Measurements from ENCODE around the gene OTULINL. TPM values are rescaled to one million over a fixed set of nuclear protein-coding genes. Genes with fewer than 3 reads are reported as not detected.

Gene OTULINL
- total RNA-seq, 1 donor from 2014 or later = 10.6 TPM

DNA sequence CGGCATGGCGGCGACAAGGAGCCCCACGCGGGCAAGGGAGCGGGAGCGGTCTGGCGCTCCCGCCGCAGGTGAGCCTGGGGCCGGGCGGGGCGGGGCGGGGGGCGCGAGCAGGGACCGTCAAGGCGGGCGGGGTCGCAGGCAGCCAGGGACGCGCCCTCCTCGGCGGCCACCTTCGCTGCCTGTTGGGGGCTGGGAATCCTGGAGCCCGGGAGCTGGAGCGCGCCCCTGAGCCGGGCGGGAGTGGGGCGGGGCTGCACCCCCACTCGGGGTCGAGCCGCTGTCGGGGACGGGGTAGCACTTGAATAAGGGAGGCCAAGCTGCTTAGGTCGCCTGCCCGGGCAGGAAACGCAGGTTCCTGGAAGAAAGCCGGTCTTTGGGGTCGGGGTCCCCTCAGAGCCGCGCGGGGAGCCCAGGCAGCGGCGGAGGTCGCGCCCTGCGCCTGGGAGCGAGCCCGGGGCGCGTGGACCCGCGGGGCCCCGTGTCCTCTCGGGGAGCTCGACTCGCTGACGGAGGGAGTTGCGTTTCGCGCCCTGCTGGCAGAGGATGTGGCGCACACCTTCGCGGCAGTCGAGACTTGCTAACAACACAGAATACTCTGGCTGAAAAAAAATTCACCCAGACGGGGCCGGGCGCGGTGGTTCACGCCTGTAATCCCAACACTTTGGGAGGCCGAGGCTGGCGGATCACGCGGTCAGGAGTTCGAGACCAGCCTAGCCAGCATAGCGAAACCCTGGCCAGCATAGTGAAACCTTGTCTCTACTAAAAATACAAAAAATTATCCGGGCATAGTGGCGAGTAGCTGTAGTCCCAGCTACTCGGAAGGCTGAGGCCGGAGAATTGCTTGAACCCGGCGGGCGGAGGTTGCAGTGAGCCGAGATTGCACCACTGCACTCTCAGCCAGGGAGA, 552 bp downstream of the OTULINL start:
- no peak overlapping the region for H3K9ac ChIP-seq
- H4K20me1 ChIP-seq (ENCODE audit: low read depth) = no peaks in the 10 kb centered on the region
- no peaks in the 10 kb centered on the region for H3K36me3 ChIP-seq
- Mint-ChIP-seq H3K9me3 (peaks cover 5% of the 10 kb centered on the region), H3K27ac (no peak overlapping the region), H3K4me3 (peak overlapping the region; percentile 85), H3K36me3 (no peaks in the 10 kb centered on the region), H3K4me1 (peaks cover 7% of the 10 kb centered on the region), H3K27me3 (ENCODE audit: insufficient read depth, low read depth) (peaks cover 21% of the 10 kb centered on the region)
- no peaks in the 10 kb centered on the region for H3K79me2 ChIP-seq (ENCODE audit: low read depth)
- H3K4me1 ChIP-seq = peaks cover 5% of the 10 kb centered on the region
- H3K27ac ChIP-seq = no peak overlapping the region
- H3K27me3 ChIP-seq = peaks cover 52% of the 10 kb centered on the region
- TF ChIP-seq, protein P1, sequence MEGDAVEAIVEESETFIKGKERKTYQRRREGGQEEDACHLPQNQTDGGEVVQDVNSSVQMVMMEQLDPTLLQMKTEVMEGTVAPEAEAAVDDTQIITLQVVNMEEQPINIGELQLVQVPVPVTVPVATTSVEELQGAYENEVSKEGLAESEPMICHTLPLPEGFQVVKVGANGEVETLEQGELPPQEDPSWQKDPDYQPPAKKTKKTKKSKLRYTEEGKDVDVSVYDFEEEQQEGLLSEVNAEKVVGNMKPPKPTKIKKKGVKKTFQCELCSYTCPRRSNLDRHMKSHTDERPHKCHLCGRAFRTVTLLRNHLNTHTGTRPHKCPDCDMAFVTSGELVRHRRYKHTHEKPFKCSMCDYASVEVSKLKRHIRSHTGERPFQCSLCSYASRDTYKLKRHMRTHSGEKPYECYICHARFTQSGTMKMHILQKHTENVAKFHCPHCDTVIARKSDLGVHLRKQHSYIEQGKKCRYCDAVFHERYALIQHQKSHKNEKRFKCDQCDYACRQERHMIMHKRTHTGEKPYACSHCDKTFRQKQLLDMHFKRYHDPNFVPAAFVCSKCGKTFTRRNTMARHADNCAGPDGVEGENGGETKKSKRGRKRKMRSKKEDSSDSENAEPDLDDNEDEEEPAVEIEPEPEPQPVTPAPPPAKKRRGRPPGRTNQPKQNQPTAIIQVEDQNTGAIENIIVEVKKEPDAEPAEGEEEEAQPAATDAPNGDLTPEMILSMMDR (IDR thresholded peaks at IDR 0.05) = peak; percentile 32
- no peak for TF ChIP-seq EZH2phosphoT487 (IDR thresholded peaks at IDR 0.05)
- peak overlapping the region; percentile 82 for H3K4me3 ChIP-seq
- H3F3A ChIP-seq (ENCODE audit: low read depth) = peaks cover 6% of the 10 kb centered on the region
- DNase-seq (ENCODE audit: low spot score) = peak; percentile 82
- H3K4me2 ChIP-seq = peak overlapping the region; percentile 96
- no peaks in the 10 kb centered on the region for H3K9me3 ChIP-seq (ENCODE audit: low read depth)
- H2AFZ ChIP-seq (replicated peaks) = peak overlapping the region; percentile 98

DNA sequence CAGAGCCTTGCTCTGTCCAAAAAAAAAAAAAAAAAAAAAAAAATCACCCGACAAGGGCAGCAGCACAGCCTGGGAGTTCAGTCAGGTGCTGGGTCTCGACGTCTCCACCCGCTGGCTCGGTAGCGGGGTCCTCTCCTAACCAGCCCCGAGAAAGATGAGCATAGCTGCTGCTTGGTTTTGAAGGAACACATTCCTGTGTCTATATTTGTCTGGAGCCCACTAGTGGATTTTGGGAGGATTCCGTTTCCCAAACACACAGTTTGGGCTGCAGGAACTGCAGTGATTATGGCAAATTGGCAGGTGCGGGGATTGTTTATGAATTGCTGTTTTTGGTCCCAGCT, 1.2 kb downstream of the OTULINL start:
- Mint-ChIP-seq H3K27ac (no peak overlapping the region), H3K4me1 (peaks cover 7% of the 10 kb centered on the region), H3K36me3 (no peaks in the 10 kb centered on the region), H3K4me3 (peak overlapping the region; percentile 85), H3K9me3 (peaks cover 5% of the 10 kb centered on the region), H3K27me3 (ENCODE audit: insufficient read depth, low read depth) (peaks cover 21% of the 10 kb centered on the region)
- Histone ChIP-seq H4K20me1 (ENCODE audit: low read depth) (no peaks in the 10 kb centered on the region), H3F3A (ENCODE audit: low read depth) (peaks cover 6% of the 10 kb centered on the region), H3K27ac (no peak overlapping the region), H3K4me3 (peak overlapping the region; percentile 82), H3K9ac (no peak overlapping the region), H3K79me2 (ENCODE audit: low read depth) (no peaks in the 10 kb centered on the region), H2AFZ (replicated peaks) (no peak overlapping the region), H3K4me1 (peaks cover 5% of the 10 kb centered on the region), H3K27me3 (peaks cover 52% of the 10 kb centered on the region), H3K4me2 (peak overlapping the region; percentile 96), H3K36me3 (no peaks in the 10 kb centered on the region), H3K9me3 (ENCODE audit: low read depth) (no peaks in the 10 kb centered on the region)
- DNase-seq (ENCODE audit: low spot score) = no peak
- TF ChIP-seq EZH2 (IDR thresholded peaks at IDR 0.05) (no peak), EZH2phosphoT487 (IDR thresholded peaks at IDR 0.05) (no peak)
- TF ChIP-seq, protein P1 (IDR thresholded peaks at IDR 0.05) = no peak

DNA sequence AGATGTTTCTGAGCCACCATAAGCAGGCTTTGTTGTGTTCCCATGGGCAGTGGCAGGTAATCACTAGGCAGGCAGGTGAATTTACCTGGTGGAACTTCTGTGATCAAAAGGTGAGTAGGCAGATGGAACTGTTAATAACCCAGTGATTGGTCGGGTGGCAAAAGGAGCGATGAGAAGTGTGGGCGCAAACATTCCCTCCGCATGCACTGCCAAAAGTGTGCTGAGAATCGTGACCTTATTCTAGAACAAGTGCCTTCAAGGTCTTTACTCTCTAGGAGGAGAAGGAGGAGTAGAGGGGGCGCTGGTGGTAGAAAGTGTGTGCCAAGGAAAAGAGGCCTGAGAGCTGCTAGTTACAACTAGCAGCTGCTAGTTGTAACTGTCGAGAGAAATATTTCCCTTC, 3.3 kb downstream of the OTULINL start:
- Mint-ChIP-seq H3K4me3 (no peak overlapping the region), H3K9me3 (peaks cover 2% of the 10 kb centered on the region), H3K36me3 (no peaks in the 10 kb centered on the region), H3K27ac (no peak overlapping the region), H3K4me1 (peaks cover 7% of the 10 kb centered on the region), H3K27me3 (ENCODE audit: insufficient read depth, low read depth) (peaks cover 12% of the 10 kb centered on the region)
- H3K4me2 ChIP-seq = no peak overlapping the region
- H3K4me3 ChIP-seq = no peak overlapping the region
- peaks cover 40% of the 10 kb centered on the region for H3K27me3 ChIP-seq
- H3K4me1 ChIP-seq = peaks cover 5% of the 10 kb centered on the region
- DNase-seq (ENCODE audit: low spot score) = no peak
- no peaks in the 10 kb centered on the region for H3K36me3 ChIP-seq
- H3F3A ChIP-seq (ENCODE audit: low read depth) = peaks cover 6% of the 10 kb centered on the region
- H4K20me1 ChIP-seq (ENCODE audit: low read depth) = no peaks in the 10 kb centered on the region
- H3K9ac ChIP-seq = no peak overlapping the region
- no peak overlapping the region for H2AFZ ChIP-seq (replicated peaks)
- no peaks in the 10 kb centered on the region for H3K79me2 ChIP-seq (ENCODE audit: low read depth)
- TF ChIP-seq, protein P1 (IDR thresholded peaks at IDR 0.05) = no peak
- TF ChIP-seq EZH2 (IDR thresholded peaks at IDR 0.05) = no peak
- no peak for TF ChIP-seq EZH2phosphoT487 (IDR thresholded peaks at IDR 0.05)
- no peaks in the 10 kb centered on the region for H3K9me3 ChIP-seq (ENCODE audit: low read depth)
- H3K27ac ChIP-seq = no peak overlapping the region
